ENCODE results near the gene ISCU.

ISCU gene

DNA sequence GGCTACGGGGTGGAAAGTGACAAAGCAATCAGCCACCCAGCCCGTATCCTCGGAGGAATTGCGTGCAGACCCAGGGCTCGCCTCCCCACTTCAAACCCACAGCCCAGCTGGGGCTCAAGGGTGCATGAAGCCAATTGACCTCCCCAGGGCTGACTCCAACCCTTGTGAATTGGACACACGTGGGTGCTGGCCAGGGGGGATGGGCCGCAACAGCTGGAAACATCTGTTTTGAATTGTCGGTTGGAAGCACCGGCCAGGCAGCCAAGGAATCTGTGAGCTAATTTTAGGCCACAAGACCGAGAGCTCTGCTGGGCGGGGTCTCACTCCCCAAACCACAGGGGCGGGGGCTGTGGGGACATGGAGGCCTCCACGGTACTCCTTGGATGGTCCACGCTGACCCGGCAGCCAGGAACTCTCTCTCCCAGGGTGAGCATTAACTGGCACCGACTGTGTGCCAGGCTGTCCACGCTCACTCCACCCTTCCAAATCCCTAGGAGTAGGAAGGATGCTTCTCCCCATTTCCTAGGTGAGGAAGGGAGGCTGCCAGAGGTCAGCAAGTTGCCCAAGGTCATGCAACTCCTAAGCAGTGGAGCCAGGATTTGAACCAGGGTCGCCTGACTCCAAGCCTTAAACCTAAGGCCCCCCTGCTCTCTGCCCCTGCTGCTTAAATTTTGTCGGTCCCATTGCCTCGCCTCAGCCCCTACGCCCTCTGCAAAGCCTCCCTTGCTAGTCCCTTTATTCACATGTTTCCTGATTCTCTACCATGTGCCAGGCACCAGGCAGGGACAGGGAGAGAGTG is 47.3 kb downstream of the ISCU start:
- Histone ChIP-seq H3K4me3 (ENCODE audit: low read length) (no peak overlapping the region), H4K5ac (ENCODE audit: low read length) (no peak overlapping the region), H3K27ac (ENCODE audit: low read depth, low read length) (no peak overlapping the region), H3K27me3 (ENCODE audit: insufficient read depth, low read length, poor library complexity) (no peaks in the 10 kb centered on the region), H3K56ac (ENCODE audit: low read length) (no peak overlapping the region), H2BK5ac (ENCODE audit: low read length) (no peak overlapping the region), H3K18ac (ENCODE audit: low read length) (no peak overlapping the region), H3K79me1 (ENCODE audit: low read length) (no peaks in the 10 kb centered on the region), H3K4me2 (ENCODE audit: low read length) (no peak overlapping the region), H2AK5ac (ENCODE audit: low read length) (no peak overlapping the region), H3K36me3 (ENCODE audit: control insufficient read depth, insufficient read depth, low read length) (no peaks in the 10 kb centered on the region), H3K9ac (ENCODE audit: low read length) (no peak overlapping the region), H4K8ac (ENCODE audit: low read depth, low read length) (no peak overlapping the region), H2BK15ac (replicated peaks; ENCODE audit: low read depth) (no peak overlapping the region), H3K4me1 (ENCODE audit: control insufficient read depth, low read depth, low read length) (no peaks in the 10 kb centered on the region), H3K23ac (ENCODE audit: low read length) (no peak overlapping the region), H3K4ac (ENCODE audit: low read depth, low read length) (no peak overlapping the region), H3K79me2 (ENCODE audit: control insufficient read depth, insufficient read depth, low read length) (no peaks in the 10 kb centered on the region), H2BK120ac (ENCODE audit: low read depth, low read length) (no peak overlapping the region)
- WGBS (ENCODE audit: extremely low coverage, insufficient coverage, low lambda C conversion rate) = no CpG with 5 or more reads among the region's 21 CpGs
- DNase-seq = no peak

DNA sequence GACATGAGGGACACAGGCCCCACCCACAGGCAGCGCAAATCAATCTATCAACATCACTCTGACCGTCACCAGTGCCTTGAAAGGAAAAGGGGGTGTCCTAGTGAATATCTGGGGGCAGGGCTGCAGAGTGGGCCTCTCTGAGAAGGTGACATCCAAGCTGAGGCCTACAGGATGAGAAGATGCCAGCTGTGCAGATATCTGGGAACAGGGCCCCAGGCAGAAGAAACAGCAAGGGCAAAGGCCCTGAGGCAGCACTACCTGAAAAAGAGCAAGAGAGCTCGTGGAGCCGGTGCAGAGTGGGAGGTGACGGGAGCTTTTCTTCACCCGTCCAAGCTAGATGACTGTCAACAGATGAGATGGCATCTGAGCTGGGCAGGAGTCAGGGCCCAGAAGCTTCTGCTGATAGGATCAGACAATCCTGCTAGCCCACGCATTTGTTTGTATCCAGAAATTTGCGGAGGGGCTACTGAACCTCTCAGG is 48.0 kb downstream of the ISCU start:
- H4K8ac ChIP-seq (ENCODE audit: low read depth, low read length) = no peak overlapping the region
- no peaks in the 10 kb centered on the region for H3K27me3 ChIP-seq (ENCODE audit: insufficient read depth, low read length, poor library complexity)
- no peaks in the 10 kb centered on the region for H3K36me3 ChIP-seq (ENCODE audit: control insufficient read depth, insufficient read depth, low read length)
- H3K79me1 ChIP-seq (ENCODE audit: low read length) = no peaks in the 10 kb centered on the region
- no CpG with 5 or more reads among the region's 8 CpGs for WGBS (ENCODE audit: extremely low coverage, insufficient coverage, low lambda C conversion rate)
- no peak overlapping the region for H3K4me2 ChIP-seq (ENCODE audit: low read length)
- H2AK5ac ChIP-seq (ENCODE audit: low read length) = no peak overlapping the region
- H2BK5ac ChIP-seq (ENCODE audit: low read length) = no peak overlapping the region
- no peak overlapping the region for H3K27ac ChIP-seq (ENCODE audit: low read depth, low read length)
- H3K79me2 ChIP-seq (ENCODE audit: control insufficient read depth, insufficient read depth, low read length) = no peaks in the 10 kb centered on the region
- no peak overlapping the region for H2BK15ac ChIP-seq (replicated peaks; ENCODE audit: low read depth)
- H3K56ac ChIP-seq (ENCODE audit: low read length) = no peak overlapping the region
- H3K23ac ChIP-seq (ENCODE audit: low read length) = no peak overlapping the region
- H3K4ac ChIP-seq (ENCODE audit: low read depth, low read length) = no peak overlapping the region
- DNase-seq = no peak
- H3K18ac ChIP-seq (ENCODE audit: low read length) = no peak overlapping the region
- no peaks in the 10 kb centered on the region for H3K4me1 ChIP-seq (ENCODE audit: control insufficient read depth, low read depth, low read length)
- no peak overlapping the region for H4K5ac ChIP-seq (ENCODE audit: low read length)
- no peak overlapping the region for H3K4me3 ChIP-seq (ENCODE audit: low read length)
- no peak overlapping the region for H2BK120ac ChIP-seq (ENCODE audit: low read depth, low read length)
- H3K9ac ChIP-seq (ENCODE audit: low read length) = no peak overlapping the region

DNA sequence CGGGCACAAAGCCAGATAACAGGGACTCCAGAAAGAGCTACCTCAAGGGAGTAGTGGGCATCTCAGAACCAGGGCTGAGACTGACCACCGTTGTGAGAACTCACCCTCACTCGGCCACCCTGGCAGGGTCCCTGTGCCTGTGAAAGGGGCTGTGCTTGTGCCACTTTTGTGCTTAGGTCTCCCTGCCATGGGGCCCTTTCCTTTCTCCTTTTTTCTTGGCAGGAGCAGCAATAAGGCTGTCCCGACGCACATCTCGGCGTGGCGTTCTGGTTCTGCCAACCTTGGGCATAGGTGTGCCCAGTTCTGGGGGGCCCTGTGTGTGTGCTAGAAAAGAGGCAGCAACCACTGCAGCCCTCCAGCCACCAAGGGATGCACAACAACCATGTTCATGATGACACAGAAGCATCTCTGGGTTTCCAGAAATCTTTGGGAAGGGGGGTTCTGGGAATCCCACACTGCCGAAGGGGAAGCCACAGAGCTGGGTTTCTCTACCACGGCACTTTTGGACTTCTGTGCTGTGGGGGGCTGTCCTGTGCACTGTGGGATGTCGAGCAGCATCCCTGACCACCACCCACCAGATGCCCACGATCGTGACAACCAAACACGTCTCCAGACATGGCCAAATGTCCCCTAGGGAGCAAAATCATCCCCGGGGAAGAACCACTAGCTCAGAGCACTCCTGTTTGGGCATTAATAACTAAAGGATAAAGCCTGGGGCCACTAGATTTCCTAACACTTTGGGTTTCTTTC is 48.6 kb downstream of the ISCU start:
- WGBS (ENCODE audit: extremely low coverage, insufficient coverage, low lambda C conversion rate) = no CpG with 5 or more reads among the region's 15 CpGs

DNA sequence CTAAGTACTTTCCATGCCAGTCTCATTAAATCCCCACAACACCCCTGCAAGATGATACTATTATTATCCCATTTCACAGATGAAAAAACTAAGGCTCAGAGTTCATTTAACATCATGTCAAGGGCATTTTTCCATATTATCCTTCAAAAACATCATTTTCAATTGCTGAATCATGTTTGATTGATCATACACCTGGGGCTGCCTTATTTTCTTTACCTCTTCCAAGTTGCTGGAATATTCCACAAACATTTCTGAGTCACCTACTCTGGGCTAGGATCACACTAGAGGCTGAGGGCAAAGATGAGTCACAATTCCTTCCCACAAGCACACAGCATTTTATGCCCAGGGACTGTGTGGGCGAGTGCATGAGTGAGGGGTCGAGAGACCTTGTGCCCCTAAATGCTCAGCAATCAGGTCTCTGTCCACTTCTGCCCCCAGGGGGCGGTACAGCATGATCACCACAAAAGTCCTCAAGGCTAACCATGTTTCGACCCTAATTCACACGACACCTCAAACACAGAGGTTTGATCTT is 49.6 kb downstream of the ISCU start:
- no peaks in the 10 kb centered on the region for H3K4me1 ChIP-seq (ENCODE audit: control insufficient read depth, low read depth, low read length)
- no peaks in the 10 kb centered on the region for H3K36me3 ChIP-seq (ENCODE audit: control insufficient read depth, insufficient read depth, low read length)
- no peak overlapping the region for H3K4me3 ChIP-seq (ENCODE audit: low read length)
- no peak overlapping the region for H2BK5ac ChIP-seq (ENCODE audit: low read length)
- no peak overlapping the region for H3K4me2 ChIP-seq (ENCODE audit: low read length)
- DNase-seq = peak; percentile 83
- no peak overlapping the region for H3K27ac ChIP-seq (ENCODE audit: low read depth, low read length)
- H2BK15ac ChIP-seq (replicated peaks; ENCODE audit: low read depth) = no peak overlapping the region
- no peak overlapping the region for H2AK5ac ChIP-seq (ENCODE audit: low read length)
- no peak overlapping the region for H3K56ac ChIP-seq (ENCODE audit: low read length)
- WGBS (ENCODE audit: extremely low coverage, insufficient coverage, low lambda C conversion rate) = no CpG with 5 or more reads among the region's 5 CpGs
- no peak overlapping the region for H2BK120ac ChIP-seq (ENCODE audit: low read depth, low read length)
- no peaks in the 10 kb centered on the region for H3K27me3 ChIP-seq (ENCODE audit: insufficient read depth, low read length, poor library complexity)
- no peaks in the 10 kb centered on the region for H3K79me1 ChIP-seq (ENCODE audit: low read length)
- no peak overlapping the region for H4K8ac ChIP-seq (ENCODE audit: low read depth, low read length)
- H4K5ac ChIP-seq (ENCODE audit: low read length) = no peak overlapping the region
- no peak overlapping the region for H3K23ac ChIP-seq (ENCODE audit: low read length)
- no peaks in the 10 kb centered on the region for H3K79me2 ChIP-seq (ENCODE audit: control insufficient read depth, insufficient read depth, low read length)
- H3K18ac ChIP-seq (ENCODE audit: low read length) = no peak overlapping the region
- H3K4ac ChIP-seq (ENCODE audit: low read depth, low read length) = no peak overlapping the region
- H3K9ac ChIP-seq (ENCODE audit: low read length) = no peak overlapping the region

More for the DNA sequence above, 48.6 kb downstream of the ISCU start:
- no peaks in the 10 kb centered on the region for H3K79me1 ChIP-seq (ENCODE audit: low read length)
- no peak overlapping the region for H2AK5ac ChIP-seq (ENCODE audit: low read length)
- no peaks in the 10 kb centered on the region for H3K79me2 ChIP-seq (ENCODE audit: control insufficient read depth, insufficient read depth, low read length)
- H3K27ac ChIP-seq (ENCODE audit: low read depth, low read length) = no peak overlapping the region
- H3K56ac ChIP-seq (ENCODE audit: low read length) = no peak overlapping the region
- no peak overlapping the region for H3K4ac ChIP-seq (ENCODE audit: low read depth, low read length)
- H4K5ac ChIP-seq (ENCODE audit: low read length) = no peak overlapping the region
- no peaks in the 10 kb centered on the region for H3K27me3 ChIP-seq (ENCODE audit: insufficient read depth, low read length, poor library complexity)
- H3K9ac ChIP-seq (ENCODE audit: low read length) = no peak overlapping the region
- no peak overlapping the region for H2BK120ac ChIP-seq (ENCODE audit: low read depth, low read length)
- H3K36me3 ChIP-seq (ENCODE audit: control insufficient read depth, insufficient read depth, low read length) = no peaks in the 10 kb centered on the region
- no peak overlapping the region for H3K23ac ChIP-seq (ENCODE audit: low read length)
- no peak overlapping the region for H4K8ac ChIP-seq (ENCODE audit: low read depth, low read length)
- no peak for DNase-seq
- no peaks in the 10 kb centered on the region for H3K4me1 ChIP-seq (ENCODE audit: control insufficient read depth, low read depth, low read length)
- H2BK5ac ChIP-seq (ENCODE audit: low read length) = no peak overlapping the region
- no peak overlapping the region for H2BK15ac ChIP-seq (replicated peaks; ENCODE audit: low read depth)
- H3K4me3 ChIP-seq (ENCODE audit: low read length) = no peak overlapping the region
- no peak overlapping the region for H3K18ac ChIP-seq (ENCODE audit: low read length)
- no peak overlapping the region for H3K4me2 ChIP-seq (ENCODE audit: low read length)

DNA sequence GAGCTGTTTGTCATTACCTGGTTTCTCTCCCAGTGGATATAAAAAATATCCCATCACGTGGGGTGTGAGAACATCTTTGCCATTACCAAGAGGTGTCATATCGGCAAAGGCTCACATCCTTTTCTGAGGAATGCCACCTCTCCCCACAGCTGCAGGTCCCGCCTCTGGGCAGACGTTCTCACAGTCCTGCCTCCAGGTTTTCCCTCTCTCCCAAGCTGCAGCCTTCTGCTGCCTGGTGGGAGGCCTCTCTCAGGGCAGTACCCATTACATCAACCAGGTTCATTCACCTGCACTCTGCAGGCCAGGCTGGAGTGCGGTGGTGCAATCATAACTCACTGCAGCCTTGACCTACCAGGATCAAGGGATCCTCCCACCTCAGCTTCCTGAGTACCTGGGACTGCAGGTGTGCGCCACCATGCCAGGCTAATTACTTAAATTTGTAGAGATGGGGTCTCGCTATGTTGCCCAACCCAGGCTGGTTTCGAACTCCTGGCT is 50.4 kb downstream of the ISCU start:
- peak; percentile 74 for DNase-seq
- no peak overlapping the region for H2BK120ac ChIP-seq (ENCODE audit: low read depth, low read length)
- no peak overlapping the region for H3K27ac ChIP-seq (ENCODE audit: low read depth, low read length)
- H3K27me3 ChIP-seq (ENCODE audit: insufficient read depth, low read length, poor library complexity) = no peaks in the 10 kb centered on the region
- H3K4me1 ChIP-seq (ENCODE audit: control insufficient read depth, low read depth, low read length) = no peaks in the 10 kb centered on the region
- H2AK5ac ChIP-seq (ENCODE audit: low read length) = no peak overlapping the region
- H3K4me3 ChIP-seq (ENCODE audit: low read length) = no peak overlapping the region
- H2BK5ac ChIP-seq (ENCODE audit: low read length) = no peak overlapping the region
- no CpG with 5 or more reads among the region's 8 CpGs for WGBS (ENCODE audit: extremely low coverage, insufficient coverage, low lambda C conversion rate)
- H3K56ac ChIP-seq (ENCODE audit: low read length) = no peak overlapping the region
- H2BK15ac ChIP-seq (replicated peaks; ENCODE audit: low read depth) = no peak overlapping the region
- H3K4me2 ChIP-seq (ENCODE audit: low read length) = no peak overlapping the region
- H3K79me1 ChIP-seq (ENCODE audit: low read length) = no peaks in the 10 kb centered on the region
- no peak overlapping the region for H3K4ac ChIP-seq (ENCODE audit: low read depth, low read length)
- no peak overlapping the region for H3K9ac ChIP-seq (ENCODE audit: low read length)
- H3K23ac ChIP-seq (ENCODE audit: low read length) = no peak overlapping the region
- H3K79me2 ChIP-seq (ENCODE audit: control insufficient read depth, insufficient read depth, low read length) = no peaks in the 10 kb centered on the region
- no peaks in the 10 kb centered on the region for H3K36me3 ChIP-seq (ENCODE audit: control insufficient read depth, insufficient read depth, low read length)
- H4K5ac ChIP-seq (ENCODE audit: low read length) = no peak overlapping the region
- H3K18ac ChIP-seq (ENCODE audit: low read length) = no peak overlapping the region
- no peak overlapping the region for H4K8ac ChIP-seq (ENCODE audit: low read depth, low read length)
